HG03025 (cell line): ENCODE results near the gene REXO4.
"Not testable (repeated sequence)": the region's sequence is repeated elsewhere in the genome, so short reads cannot be mapped to it uniquely, and the experiment has no call there.

Experiments
- ATAC-seq: cut with Tn5 transposase; IDR thresholded peaks from one replicate; pipeline ENCODE4 v1.9.1; 2021; ENCODE audit warnings: mild to moderate bottlenecking, moderate library complexity; ENCODE audit not compliant: unreplicated experiment, low FRiP score

REXO4 gene

DNA sequence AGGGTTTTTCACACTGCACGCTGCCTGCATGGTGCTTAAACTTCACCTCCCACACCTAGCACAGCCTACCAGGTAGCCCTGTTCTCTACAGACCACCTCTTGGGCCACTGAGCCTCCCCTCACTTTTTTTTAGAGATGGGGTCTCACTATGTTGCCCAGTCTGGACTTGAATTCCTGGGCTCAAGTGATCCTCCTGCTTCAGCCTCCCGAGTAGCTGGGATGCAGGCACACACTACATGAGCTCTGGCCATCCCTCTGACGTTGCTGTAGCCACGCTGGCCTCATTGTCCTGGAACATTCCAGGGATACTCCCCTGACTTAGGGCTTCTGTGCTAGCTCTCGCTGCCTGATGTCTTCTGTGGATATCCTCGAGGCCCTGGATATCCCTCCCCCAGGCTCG is 34.8 kb upstream of the REXO4 start:
- ATAC-seq: no peak

DNA sequence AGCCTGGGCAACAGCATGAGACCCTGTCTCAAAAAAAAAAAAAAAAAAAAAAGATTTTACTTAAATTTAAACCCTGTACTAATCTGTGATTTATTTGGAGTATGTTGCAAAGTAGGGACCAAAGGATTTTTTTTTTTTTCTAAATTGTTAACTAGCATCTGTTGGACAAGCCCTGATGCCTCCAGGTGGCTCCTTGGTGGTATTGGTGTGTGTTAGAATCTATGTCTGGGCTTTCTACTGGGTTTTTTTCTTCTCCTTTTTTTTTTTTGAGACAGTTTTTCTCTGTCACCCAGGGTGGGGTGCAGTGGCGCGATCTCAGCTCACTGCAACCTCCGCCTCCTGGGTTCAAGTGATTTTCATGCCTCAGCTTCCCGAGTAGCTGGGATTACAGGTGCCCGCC is 34.1 kb upstream of the REXO4 start:
- ATAC-seq: not testable (repeated sequence)

GRCh38 chr9:133449760-133450159 is 31.9 kb upstream of the REXO4 start:
- ATAC-seq: no peak

DNA sequence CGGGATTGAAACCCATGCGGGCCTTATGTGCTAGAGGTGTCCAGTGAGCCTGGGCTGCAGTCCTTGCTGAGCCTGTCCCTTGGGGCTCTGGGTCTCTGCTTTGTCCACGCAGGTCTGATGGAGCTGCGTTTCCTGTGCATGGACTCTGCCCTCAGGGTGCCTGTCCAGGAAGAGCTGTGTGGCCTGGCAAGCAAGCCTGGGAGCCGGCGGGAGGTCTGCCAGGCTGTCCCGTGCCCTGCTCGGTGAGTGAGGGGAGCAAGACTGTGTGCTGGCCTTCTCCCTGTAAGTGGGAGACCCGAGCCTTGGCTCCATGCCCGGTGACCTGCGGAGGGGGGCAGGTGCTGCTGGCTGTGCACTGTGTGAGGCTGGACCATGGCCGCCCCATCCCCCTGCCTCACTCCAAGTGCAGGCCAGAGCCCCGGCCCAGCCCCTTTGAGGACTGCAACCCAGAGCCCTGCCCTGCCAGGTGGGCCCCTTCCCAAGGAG is 30.7 kb upstream of the REXO4 start:
- no peak for ATAC-seq

DNA sequence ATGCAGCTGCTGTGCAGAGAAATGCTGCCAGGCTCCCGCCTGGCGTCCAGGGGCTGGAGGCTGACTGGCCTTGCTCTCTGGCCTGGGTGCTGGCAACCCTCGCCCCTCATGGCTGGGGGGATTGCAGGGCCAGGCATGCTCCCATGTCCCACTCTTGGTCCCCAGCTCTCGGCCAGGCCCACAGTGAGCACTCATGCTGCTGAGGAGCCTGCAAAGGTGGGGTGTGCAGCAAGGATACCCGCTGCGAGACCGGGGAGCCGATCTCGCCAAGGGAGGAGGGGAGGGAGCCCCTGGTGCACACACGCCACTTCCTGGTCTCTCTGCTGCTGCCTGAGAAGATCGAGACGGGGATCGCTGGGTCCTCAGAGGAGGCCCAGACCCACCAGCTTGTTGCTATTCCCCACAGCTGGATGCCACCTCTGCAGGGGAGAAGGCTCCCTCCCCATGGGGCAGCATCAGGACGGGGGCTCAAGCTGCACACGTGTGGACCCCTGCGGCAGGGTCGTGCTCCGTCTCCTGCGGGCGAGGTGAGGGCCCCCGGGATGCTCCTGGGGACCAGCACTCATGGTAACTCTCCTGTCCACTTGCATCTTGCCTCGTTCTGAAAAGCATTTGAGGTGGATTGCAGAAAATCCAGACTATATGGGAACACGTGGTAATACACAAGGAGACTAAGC is 27.6 kb upstream of the REXO4 start:
- ATAC-seq: no peak

DNA sequence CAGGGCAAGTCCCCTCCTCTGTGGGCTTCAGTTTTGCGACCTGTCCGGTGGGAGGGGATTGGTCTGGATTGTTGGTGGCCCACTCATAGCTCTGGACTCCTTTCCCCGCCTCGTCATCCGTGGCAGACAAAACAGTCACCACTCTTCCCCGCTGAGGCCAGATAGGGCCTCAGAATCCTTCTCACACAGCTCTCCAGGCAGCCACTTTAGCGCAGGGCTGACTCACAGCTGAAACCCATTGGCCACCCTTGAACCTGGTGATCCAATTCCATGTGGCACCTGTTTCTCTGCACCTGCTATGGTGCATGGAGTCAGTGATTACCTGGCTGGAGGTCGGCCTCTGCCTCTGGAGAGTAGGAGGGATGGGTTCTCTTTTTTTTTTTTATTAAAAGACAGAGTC is 26.2 kb upstream of the REXO4 start:
- ATAC-seq: no peak

GRCh38 chr9:133443248-133443647 is 25.4 kb upstream of the REXO4 start:
- ATAC-seq: no peak

DNA sequence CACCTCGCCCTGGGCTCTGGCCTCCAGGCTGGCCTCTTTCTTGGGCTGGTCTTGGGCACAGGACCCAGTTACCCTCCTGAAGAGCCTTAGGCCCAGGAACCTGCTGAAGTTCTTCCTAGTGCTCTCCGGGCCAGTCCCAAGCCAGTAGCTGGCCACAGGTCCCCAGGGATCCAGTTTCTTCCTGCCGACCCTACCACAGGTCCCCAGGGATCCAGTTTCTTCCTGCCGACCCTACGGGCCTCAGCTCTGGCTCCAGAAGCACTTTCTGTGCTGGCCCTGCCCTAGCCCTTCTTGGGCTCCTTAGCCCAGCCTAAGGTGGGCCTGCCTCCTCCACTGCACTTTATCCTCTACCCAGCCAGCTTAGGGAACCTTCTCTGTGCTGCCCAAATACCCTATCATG is 23.8 kb upstream of the REXO4 start:
- no peak for ATAC-seq

GRCh38 chr9:133440874-133441273 is 23.1 kb upstream of the REXO4 start:
- no peak for ATAC-seq

GRCh38 chr9:133439337-133439736 is 21.5 kb upstream of the REXO4 start:
- no peak for ATAC-seq

GRCh38 chr9:133437753-133438531 is 20.1 kb upstream of the REXO4 start:
- ATAC-seq: no peak

GRCh38 chr9:133436681-133437080 is 18.9 kb upstream of the REXO4 start:
- ATAC-seq: no peak

DNA sequence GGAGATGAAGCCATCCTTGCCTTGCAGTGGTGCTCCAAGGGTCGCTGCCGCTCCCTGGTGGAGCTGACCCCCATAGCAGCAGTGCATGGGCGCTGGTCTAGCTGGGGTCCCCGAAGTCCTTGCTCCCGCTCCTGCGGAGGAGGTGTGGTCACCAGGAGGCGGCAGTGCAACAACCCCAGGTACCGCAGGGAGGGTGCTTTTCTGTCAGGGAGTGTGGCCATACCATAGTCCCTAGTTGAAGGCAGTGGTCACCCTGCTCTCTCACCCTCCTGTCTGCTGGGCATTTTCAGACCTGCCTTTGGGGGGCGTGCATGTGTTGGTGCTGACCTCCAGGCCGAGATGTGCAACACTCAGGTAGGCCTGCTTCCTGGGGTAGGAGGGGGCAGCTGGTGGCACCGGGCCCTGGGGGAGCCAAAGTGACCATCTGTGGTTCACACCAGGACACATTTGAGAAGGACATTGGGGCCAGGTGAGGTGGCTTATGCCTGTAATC is 15.6 kb upstream of the REXO4 start:
- no peak for ATAC-seq

DNA sequence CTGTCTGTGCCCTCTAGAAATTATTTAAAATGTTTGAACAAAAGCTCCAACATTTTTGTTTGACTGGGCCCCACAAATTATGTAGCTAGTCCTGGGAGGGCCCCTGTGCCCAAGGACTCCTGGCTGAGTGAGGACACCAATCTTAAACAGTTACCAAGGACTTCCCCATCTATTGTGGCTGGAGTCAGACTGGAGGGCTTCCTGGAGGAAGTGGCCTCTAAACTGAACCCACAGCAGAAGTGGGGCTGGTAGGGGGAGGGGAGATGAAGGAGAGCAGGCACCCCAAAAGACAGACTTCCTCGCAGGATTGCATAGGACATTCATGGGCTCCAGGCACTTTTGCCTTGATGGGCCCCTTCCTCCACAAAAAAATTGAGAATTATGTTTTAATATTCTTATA is 12.4 kb upstream of the REXO4 start:
- ATAC-seq: no peak

DNA sequence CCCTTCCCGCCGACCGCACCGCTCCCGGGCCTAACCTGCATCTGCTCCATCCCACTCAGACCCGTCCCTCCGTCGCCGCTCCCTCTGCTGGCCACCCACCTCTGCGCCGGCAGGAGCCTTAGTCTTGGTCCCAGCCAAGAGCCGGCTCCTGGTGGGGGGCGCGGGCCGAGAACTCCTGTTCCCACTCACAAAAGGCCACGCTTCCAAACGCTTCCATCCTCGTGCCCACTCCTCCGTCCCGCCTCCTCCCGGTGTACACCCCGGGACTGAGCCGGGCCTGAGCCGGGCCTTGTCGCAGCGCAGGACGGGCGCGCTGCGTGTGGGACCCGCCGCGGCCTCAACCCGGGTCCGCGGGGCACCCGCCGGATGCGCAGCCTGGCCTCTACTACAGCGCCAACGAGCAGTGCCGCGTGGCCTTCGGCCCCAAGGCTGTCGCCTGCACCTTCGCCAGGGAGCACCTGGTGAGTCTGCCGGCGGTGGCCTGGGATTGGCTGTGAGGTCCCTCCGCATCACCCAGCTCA is 11.9 kb upstream of the REXO4 start:
- ATAC-seq: no peak

DNA sequence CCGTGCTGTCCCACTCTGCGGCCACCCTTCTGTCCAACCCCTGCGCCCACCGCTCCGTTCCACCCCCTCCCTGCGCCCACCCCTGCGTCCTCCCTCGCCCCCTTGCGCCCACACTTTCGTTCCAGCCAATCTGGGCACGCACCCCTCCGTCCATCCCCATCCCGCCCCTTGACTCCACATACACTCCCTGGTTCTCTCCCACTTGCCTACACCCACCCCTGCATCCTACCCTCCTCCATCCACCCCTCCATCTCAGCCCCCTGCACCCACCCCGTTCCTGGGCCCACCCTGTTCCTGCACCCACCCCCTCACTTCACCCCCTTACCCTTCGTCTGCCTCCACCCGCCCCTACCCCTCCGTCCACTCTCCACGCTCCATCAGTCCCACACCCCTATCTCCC is 11.4 kb upstream of the REXO4 start:
- ATAC-seq: no peak

- no peak for ATAC-seq
These were observed 10.8 kb upstream of the REXO4 start for GRCh38 chr9:133428617-133429101.

- no peak for ATAC-seq
These were observed 10.0 kb upstream of the REXO4 start for GRCh38 chr9:133427658-133428348.

DNA sequence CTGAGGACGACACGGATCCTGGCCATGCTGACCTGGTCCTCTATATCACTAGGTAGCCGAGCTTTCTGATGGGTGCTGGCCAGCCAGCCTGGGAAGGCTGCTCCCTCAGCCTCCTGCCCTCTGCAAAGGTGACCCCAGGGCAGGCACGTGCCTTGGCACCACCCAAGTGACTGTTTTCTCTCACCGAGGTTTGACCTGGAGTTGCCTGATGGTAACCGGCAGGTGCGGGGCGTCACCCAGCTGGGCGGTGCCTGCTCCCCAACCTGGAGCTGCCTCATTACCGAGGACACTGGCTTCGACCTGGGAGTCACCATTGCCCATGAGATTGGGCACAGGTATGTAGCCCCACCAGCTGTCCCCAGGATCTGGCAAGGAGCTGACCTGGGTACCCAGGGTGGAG is 8.2 kb upstream of the REXO4 start:
- no peak for ATAC-seq

DNA sequence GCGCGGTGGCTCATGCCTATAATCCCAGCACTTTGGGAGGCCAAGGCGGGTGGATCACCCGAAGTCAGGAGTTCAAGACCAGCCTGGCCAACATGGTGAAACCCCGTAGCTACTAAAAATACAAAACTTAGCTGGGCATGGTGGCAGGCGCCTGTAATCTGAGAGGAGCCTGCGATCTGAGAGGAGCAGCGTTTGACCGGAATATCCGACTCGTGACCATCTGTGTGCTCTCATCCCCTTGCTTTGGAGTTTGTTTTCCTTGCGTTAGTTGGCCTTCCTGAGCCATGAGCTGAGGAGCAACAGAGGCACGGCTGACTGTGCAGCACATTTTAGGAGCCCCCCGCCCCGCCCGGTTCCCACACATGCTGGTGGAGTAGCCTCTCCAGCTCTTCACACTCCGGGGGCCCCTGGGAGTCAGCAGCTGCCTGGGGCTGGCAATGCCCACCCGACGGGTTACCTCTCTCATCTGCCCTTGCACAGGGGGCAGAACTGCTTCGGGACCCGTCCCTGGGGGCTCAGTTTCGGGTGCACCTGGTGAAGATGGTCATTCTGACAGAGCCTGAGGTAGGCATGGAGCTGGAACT is 7.3 kb upstream of the REXO4 start:
- ATAC-seq: no peak

GRCh38 chr9:133424187-133424586 is 6.4 kb upstream of the REXO4 start:
- no peak for ATAC-seq
